WTC11 (cell line): ENCODE results near the gene SEZ6L. TPM values are rescaled to one million over a fixed set of nuclear protein-coding genes. Genes with fewer than 3 reads are reported as not detected.

Source experiments
- ATAC-seq: fragments of 200-7000 bp; cut with Tn5 transposase; 2 replicates; pipeline ENCODE4 v1.10.0; 2021; ENCODE audit warnings: mild to moderate bottlenecking, moderate library complexity
- CTCF ChIA-PET: fragments of 300-600 bp; sonication (Branson Sonifier 250); formaldehyde crosslinking; loops from one replicate; lab custom pipeline; 2021; ENCODE audit warnings: antibody characterized with exemption; lab: Charles Lee
- POLR2A ChIA-PET: fragments of 350-600 bp; sonication (Branson Sonifier 250); formaldehyde crosslinking; loops from one replicate; lab custom pipeline; 2021; ENCODE audit warnings: antibody characterized with exemption; lab: Charles Lee
- DNase-seq: peaks from one replicate; pipeline ENCODE4 v3.0.0; 2021; ENCODE audit warnings: low spot score
- H3K27ac Mint-ChIP-seq: 2 replicates; pipeline ENCODE4 v1.8.0; 2021; ENCODE audit warnings: mixed read lengths
- H3K27me3 Mint-ChIP-seq: 2 replicates; pipeline ENCODE4 v1.8.0; 2021; ENCODE audit warnings: low read depth, mild to moderate bottlenecking, moderate library complexity, mixed read lengths
- H3K36me3 Mint-ChIP-seq: 2 replicates; pipeline ENCODE4 v1.8.0; 2021; ENCODE audit warnings: mixed read lengths
- H3K4me1 Mint-ChIP-seq: 2 replicates; pipeline ENCODE4 v1.8.0; 2022; ENCODE audit warnings: mixed read lengths
- H3K4me3 Mint-ChIP-seq: 2 replicates; pipeline ENCODE4 v1.8.0; 2021; ENCODE audit warnings: mild to moderate bottlenecking, moderate library complexity, mixed read lengths
- H3K9me3 Mint-ChIP-seq: 2 replicates; pipeline ENCODE4 v1.8.0; 2021; ENCODE audit warnings: mixed read lengths
- AR ChIP-seq: fragments of 250-450 bp; sonication (Bioruptor Pico); IDR thresholded peaks from 2 replicates; pipeline ENCODE4 v1.9.0; 2021; ENCODE audit warnings: mild to moderate bottlenecking
- FOXP4 ChIP-seq: sonication (generic); formaldehyde crosslinking; IDR thresholded peaks from 2 replicates; pipeline ENCODE4 v1.8.0; 2022; ENCODE audit warnings: mild to moderate bottlenecking, missing genetic modification reagents
- GABPB1 ChIP-seq: sonication (generic); formaldehyde crosslinking; IDR thresholded peaks from 2 replicates; pipeline ENCODE4 v1.8.1; 2023; ENCODE audit warnings: mild to moderate bottlenecking, missing genetic modification reagents
- HMGXB4 ChIP-seq: sonication (generic); formaldehyde crosslinking; IDR thresholded peaks from 2 replicates; pipeline ENCODE4 v1.8.1; 2023; ENCODE audit warnings: mild to moderate bottlenecking, moderate library complexity, missing genetic modification reagents
- MYBL2 ChIP-seq: sonication (generic); formaldehyde crosslinking; IDR thresholded peaks from 2 replicates; pipeline ENCODE4 v1.8.1; 2023; ENCODE audit warnings: mild to moderate bottlenecking, moderate library complexity, missing genetic modification reagents
- SMAD4 ChIP-seq: sonication (generic); formaldehyde crosslinking; IDR thresholded peaks from 2 replicates; pipeline ENCODE4 v1.8.0; 2022; ENCODE audit warnings: mild to moderate bottlenecking, missing genetic modification reagents
- USF1 ChIP-seq: sonication (generic); formaldehyde crosslinking; IDR thresholded peaks from 2 replicates; pipeline ENCODE4 v1.8.0; 2022; ENCODE audit warnings: mild to moderate bottlenecking, missing genetic modification reagents
- ZMAT4 ChIP-seq: fragments of 250-450 bp; sonication (Bioruptor Pico); IDR thresholded peaks from 2 replicates; pipeline ENCODE4 v1.9.0; 2021; ENCODE audit warnings: mild to moderate bottlenecking
- ZNF138 ChIP-seq: sonication (generic); formaldehyde crosslinking; conservative IDR thresholded peaks from 2 replicates; pipeline ENCODE4 v1.8.1; 2022; ENCODE audit warnings: mild to moderate bottlenecking, moderate library complexity, missing genetic modification reagents
- ZNF263 ChIP-seq: sonication (generic); formaldehyde crosslinking; IDR thresholded peaks from 2 replicates; pipeline ENCODE4 v1.8.1; 2022; ENCODE audit warnings: low read depth, mild to moderate bottlenecking, moderate library complexity, missing genetic modification reagents
- ZNF425 ChIP-seq: fragments of 250-450 bp; sonication (Bioruptor Pico); conservative IDR thresholded peaks from 2 replicates; pipeline ENCODE4 v1.9.0; 2021; ENCODE audit warnings: mild to moderate bottlenecking
- total RNA-seq: library from RNA; stranded (reverse); gene quantifications from 3 replicates; pipeline ENCODE4 v1.2.3, GENCODE V29; 2021

The SEZ6L gene
- total RNA-seq, 1 experiment from 2014 or later = 0.57 TPM

- TF ChIP-seq AR (CRISPR knock-in tag) = no peak
- no peak for TF ChIP-seq SMAD4 (CRISPR knock-in tag)
Measured at GRCh38 chr22:26292667-26292995, 123.4 kb downstream of the SEZ6L start (continued).

GRCh38 chr22:26295563-26296126, 126.4 kb downstream of the SEZ6L start:
- no peak for ATAC-seq
- no peak for TF ChIP-seq FOXP4 (CRISPR knock-in tag)
- TF ChIP-seq ZNF138 (CRISPR knock-in tag) = no peak
- peak; percentile 94 for TF ChIP-seq GABPB1
- TF ChIP-seq MYBL2 = no peak
- no peak for TF ChIP-seq ZMAT4 (CRISPR knock-in tag)
- no peak for TF ChIP-seq ZNF263 (CRISPR knock-in tag)
- TF ChIP-seq, all 79 proteins: peak for 1
- POLR2A ChIA-PET = no interaction called here

GRCh38 chr22:26298605-26299310, 129.5 kb downstream of the SEZ6L start:
- DNase-seq (no peak), ATAC-seq (no peak)
- peaks cover 30% of the 10 kb centered on the region for H3K4me1 Mint-ChIP-seq
- ChIA-PET CTCF (interaction anchor here (1.1 to 1.5 kb wide), 3 partner anchors 32 to 126 kb away, joined by 3 to 5 read pairs (median 3); no protein-coding TSS in a partner anchor), POLR2A (no interaction called here)
- no peaks in the 10 kb centered on the region for H3K36me3 Mint-ChIP-seq
- no peak overlapping the region for H3K4me3 Mint-ChIP-seq
- no peaks in the 10 kb centered on the region for H3K9me3 Mint-ChIP-seq
- H3K27me3 Mint-ChIP-seq = no peaks in the 10 kb centered on the region
- H3K27ac Mint-ChIP-seq = no peak overlapping the region
- TF ChIP-seq ZNF425 (CRISPR knock-in tag) (no peak), USF1 (no peak), HMGXB4 (CRISPR knock-in tag) (no peak)

More at GRCh38 chr22:26295563-26296126, 126.4 kb downstream of the SEZ6L start:
- Mint-ChIP-seq H3K36me3 (no peaks in the 10 kb centered on the region), H3K27me3 (no peaks in the 10 kb centered on the region), H3K9me3 (no peaks in the 10 kb centered on the region), H3K4me3 (no peak overlapping the region), H3K27ac (no peak overlapping the region), H3K4me1 (peaks cover 30% of the 10 kb centered on the region)
- CTCF ChIA-PET = no interaction called here
- DNase-seq = no peak
